ENCODE data around the gene PRKAG1.

The PRKAG1 gene

DNA sequence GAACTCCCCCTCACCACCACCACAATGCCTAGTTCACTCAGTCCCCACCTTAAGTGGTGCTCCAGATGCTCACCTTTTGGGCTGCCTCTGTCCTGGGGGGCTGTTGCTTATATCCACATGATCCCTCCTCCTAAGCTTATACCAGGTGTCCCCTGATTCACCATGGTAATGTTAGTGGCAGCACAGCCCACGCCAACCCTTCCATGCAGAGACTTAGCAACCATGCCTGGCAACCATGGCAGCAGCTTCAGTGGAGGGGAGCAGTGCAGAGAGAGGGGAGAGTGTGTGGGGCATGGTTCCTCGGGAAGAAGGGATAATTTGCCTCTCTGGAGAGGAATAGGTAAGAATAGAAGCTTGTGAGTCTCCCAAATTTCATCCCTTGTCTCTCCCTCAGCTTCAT, 18.2 kb downstream of the PRKAG1 start:
- DNase-seq = no peak

GRCh38 chr12:48999371-49000131, 19.0 kb downstream of the PRKAG1 start, which contains the start of gene DDN:
DDN (minus strand) TSS chr12:48999375; CDS start chr12:48999287, 88 bp downstream.
- DNase-seq = no peak

- DNase-seq = no peak
These were observed 19.9 kb downstream of the PRKAG1 start for GRCh38 chr12:48998497-48999353.

GRCh38 chr12:48997719-48998496, 20.7 kb downstream of the PRKAG1 start:
- no peak for DNase-seq

DNA sequence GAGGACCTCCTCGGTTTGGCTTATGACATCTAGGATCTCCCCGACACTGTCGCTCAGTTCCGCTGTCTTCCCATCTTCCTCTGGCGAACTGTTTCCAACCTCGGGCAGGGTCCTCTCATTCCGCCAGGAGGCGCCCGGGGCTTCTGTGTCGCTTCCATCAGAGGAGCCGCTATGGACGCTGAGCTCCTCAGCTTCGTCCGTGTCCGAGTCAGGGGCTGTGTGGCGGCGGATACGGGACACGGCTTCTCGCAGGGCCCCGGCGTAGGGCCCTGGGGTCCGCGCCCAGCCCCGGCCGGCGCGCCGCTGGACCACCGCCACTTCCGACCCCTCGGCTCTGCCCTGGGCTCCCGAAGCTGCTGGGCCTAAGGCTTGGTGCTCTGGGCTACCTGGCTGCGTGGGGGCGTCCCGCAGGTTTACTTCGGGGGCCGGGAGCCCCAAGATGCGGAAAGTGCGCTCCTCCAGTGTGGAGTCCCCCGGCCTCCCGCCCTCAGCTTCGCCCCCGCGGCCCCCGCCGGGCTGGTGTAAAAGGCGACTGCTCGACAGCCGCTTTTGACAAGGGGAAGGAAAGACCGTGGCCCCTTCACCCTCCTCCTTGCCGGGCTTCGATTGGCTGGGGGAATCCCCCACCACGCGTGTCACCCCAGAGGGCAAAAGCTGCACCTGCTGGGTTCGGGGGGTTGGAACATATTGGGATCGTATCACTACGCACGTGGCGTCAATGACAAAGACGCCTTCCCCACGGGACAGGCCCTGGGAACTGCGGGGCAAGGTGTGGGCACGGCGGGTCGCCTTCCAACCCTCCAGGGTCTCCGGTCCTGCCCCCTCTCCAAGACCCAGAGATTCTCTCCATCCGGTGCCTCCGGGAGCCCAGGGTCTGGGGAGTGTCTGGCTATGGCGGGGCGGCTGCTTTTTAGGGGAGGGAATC, 21.5 kb downstream of the PRKAG1 start:
- DNase-seq = peak; percentile 90

GRCh38 chr12:48995086-48995879, 23.3 kb downstream of the PRKAG1 start:
- peak; percentile 79 for DNase-seq

DNA sequence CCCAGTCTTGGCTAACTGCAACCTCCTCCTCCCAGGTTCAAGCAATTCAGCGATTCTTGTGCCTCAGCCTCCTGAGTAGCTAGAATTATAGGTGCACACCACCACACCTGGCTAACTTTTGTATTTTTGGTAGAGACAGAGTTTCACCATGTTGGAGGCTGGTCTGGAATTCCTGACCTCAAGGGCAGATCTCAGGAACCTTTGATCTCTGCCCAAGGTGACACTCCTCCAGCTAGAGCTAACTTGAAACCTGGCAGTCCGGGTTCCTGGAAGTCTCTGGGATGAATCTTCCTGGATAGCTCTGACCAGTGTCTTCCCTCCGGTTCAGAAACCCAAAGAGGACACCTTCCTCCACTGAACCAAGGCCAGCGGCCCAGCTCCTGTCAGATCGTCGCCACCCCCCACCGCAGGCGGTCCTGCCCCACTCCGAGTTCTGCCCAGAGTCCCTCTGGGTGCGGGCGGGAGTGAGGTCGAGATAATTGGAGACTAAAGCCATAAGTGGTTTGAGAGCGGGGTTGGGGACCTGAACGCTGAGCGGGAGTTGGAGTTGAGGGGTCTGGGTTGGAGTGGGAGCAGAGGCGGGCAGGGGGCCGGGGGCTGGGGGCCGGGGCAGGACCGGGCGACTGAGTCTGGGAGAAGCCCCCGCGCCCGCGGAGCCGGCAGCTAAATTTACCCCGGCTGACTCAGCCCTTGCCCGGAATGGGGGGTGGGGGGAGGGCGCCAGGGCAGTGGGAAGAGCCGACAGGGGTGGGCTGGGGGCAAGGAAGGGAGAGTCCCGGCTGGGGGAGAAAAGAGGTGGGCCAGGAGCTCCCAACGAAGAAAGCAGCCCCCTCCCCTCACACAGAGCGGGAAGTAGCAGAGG, 24.1 kb downstream of the PRKAG1 start:
- no peak for DNase-seq

GRCh38 chr12:48993787-48994186, 24.8 kb downstream of the PRKAG1 start:
- no peak for DNase-seq

- no peak for DNase-seq
These were observed 27.1 kb downstream of the PRKAG1 start for GRCh38 chr12:48991247-48992050.

GRCh38 chr12:48990552-48990951, 28.0 kb downstream of the PRKAG1 start:
- DNase-seq = no peak

DNA sequence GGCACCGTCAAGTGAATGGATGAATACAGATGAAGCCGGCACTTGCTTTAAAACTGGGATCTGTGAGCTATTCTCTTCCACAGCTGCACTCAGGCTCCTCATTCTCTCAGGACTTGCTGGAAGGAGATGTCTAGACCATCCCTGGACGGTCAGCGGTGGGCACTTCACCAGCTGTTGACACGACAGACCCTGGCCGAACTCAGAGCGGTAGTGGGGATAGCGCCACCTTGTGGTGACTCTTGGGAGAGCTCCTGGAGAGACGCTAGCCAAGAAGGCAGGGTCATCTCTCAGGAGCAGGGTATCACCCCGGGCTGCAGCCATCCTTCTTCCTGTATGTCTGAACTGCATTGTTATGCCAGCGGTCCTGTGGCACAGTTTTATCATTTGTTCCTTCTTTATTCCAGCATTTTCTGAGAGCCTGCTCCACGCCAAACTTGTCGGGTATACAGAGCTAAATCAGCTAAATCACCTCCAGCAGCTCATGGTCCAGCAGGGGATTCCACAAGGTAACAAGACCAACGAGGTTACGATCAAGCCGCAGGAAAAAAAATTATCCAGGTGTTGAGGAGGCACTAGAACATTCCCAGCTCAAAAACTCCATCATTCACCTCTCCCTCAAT, 30.4 kb downstream of the PRKAG1 start:
- DNase-seq = peak; percentile 83

DNA sequence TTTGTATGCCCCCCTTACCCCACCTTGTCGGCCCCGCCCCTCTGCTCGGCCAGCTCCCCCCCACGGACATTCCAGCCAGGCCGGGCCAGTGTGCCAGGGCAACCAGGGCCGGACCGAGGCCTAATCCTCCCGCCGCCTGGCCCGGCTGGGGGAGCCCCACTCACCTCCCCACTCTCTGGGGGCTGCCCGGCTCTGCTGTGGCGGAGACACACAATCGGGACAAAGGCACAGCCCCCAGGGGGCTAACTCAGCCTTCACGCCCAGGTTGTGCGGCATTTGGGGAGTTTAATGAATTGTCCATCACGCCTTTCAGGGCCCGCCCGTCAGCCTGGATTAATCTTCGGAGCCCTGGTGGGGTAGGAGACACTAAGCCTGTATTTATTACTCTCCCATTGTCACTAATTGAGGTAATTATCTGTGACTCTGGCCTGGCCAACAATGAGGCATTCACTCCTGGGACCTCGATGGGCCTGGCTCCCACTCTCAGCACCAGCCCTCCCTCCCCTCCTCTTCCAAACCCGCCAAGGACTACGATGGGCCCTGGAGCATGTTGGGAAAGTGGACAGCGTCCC, 31.8 kb downstream of the PRKAG1 start:
- no peak for DNase-seq

DNA sequence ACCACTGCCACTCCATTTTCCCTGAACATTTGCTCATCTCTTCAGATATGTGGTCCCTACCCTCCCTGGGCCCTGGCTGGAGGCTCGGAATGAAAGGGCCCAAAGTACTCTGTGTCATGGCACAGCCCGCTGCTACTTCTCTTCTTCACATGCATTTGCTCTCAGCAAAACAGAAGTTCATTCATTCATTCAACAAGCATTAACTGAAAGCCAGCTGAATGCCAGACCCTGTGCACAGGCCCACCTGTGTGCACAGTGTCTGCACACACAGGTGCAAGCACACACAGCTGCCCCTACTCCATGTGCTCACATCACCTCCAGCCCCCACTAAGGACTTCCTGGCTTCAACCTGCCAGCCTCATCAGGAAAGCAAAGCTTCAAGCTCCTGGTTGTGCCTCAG, 32.7 kb downstream of the PRKAG1 start:
- no peak for DNase-seq

DNA sequence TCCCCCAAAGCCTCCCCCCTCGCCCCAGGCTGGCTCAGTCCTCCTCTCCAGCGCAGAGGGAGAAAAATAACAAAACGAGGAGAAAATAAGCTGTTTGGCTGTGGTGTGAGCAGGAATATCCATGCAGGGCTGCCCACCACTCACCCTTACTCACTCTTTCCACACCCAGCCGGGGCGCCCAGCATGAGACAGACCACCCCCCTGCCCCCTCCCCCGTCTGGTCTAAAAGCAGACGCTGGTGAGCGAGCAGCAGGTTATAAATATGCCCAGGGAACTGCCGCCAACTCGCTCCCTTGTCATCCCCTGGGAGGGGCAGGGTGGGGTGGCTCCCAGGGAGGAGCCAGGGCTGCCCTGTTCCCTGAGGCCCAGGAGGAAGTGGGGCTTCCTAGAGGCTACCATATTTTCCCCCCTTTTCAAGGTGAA, 33.1 kb downstream of the PRKAG1 start:
- DNase-seq = no peak

- no peak for DNase-seq
These were observed 36.0 kb downstream of the PRKAG1 start for GRCh38 chr12:48982397-48983080.

- DNase-seq = no peak
These were observed 36.8 kb downstream of the PRKAG1 start for GRCh38 chr12:48981757-48982157.

DNA sequence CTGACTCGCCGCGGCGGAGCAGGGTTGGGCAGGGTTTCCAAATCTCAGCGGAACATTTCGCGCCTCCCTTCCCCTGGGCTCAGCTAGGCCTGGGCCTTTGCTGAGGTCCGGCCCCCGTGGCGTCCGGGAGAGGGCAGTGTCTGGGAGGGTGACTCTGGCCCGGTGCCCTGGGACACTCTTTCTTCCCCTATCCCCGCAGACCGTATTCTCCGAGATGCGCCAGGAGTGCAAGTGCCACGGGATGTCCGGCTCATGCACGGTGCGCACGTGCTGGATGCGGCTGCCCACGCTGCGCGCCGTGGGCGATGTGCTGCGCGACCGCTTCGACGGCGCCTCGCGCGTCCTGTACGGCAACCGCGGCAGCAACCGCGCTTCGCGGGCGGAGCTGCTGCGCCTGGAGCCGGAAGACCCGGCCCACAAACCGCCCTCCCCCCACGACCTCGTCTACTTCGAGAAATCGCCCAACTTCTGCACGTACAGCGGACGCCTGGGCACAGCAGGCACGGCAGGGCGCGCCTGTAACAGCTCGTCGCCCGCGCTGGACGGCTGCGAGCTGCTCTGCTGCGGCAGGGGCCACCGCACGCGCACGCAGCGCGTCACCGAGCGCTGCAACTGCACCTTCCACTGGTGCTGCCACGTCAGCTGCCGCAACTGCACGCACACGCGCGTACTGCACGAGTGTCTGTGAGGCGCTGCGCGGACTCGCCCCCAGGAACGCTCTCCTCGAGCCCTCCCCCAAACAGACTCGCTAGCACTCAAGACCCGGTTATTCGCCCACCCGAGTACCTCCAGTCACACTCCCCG, 37.4 kb downstream of the PRKAG1 start:
- peak; percentile 60 for DNase-seq

All from suppressor macrophage treated with lipopolysaccharide for 4 hours (primary cell).